Renal cortex interstitium (tissue), 11 donors: ENCODE data around the gene SUSD4. TPM values are rescaled to one million over a fixed set of nuclear protein-coding genes. Genes with fewer than 3 reads are reported as not detected.
"Not testable (repeated sequence)": the region's sequence is repeated elsewhere in the genome, so short reads cannot be mapped to it uniquely, and the experiment has no call there.

Experiments used
- DNase-seq, 11 donors: peaks; one replicate each; pipeline ENCODE4 v3.0.0-alpha.2; 2013; ENCODE audit warnings: low read depth in 9 of 11, low spot score in 4 of 11; ENCODE audit errors: extremely low read depth in 1 of 11
- polyA plus RNA-seq, 3 donors: library from polyadenylated mRNA; unstranded; fragments of 120-200 nt; gene quantifications; one replicate each; pipeline ENCODE4 v1.2.1, GENCODE V29; 2013; ENCODE audit not compliant: insufficient read length in 3 of 3

SUSD4 gene
- polyA plus RNA-seq, 3 donors, result 14.5 to 20.2 (median 16.2) TPM

DNA sequence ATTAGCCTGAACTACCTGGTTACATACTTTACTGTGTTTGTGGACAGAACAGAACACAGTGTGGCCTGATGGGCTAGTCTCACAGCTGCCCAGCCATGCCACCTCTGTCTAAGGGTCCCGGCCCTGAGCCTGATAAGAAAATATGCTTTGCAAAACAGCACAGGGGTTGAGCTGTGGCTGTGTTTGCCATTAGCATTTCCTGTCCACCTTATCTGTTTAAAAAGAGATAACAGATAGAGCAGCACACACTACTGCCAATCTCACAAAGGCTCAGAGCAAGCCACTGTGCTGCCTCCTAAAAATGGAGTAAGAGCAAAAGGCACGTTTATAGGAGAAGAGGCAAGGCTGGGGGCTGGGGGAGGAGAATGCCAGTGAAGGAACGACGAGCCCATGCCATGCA is 95.0 kb downstream of the SUSD4 start:
- DNase-seq, result no peak

DNA sequence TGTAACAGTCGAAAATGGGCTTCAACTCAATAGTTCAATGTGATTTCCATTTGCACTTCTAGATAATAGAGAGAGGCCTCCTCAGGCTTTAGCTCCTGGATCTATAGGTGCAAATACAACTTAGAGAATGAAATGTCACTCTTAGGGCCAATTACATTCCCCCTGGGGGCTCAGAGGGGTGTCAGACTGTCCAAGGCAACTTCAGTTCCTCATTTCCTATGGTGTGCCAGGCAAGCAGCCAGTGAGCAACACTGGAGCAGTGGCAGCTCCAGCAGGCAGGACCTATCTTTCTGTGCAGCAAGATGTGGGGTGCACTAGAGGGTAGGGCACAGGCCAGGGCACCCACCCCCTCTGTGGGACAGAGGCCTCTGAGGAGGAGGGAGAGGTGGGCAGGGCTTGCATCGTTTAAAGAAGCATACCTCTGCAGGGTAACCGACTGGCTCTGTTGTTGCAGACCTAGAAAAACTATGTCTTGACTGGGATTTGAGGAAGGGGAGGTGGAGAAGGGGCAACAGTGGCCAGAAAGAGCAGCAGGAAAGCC is 97.3 kb downstream of the SUSD4 start:
- no peak for DNase-seq

DNA sequence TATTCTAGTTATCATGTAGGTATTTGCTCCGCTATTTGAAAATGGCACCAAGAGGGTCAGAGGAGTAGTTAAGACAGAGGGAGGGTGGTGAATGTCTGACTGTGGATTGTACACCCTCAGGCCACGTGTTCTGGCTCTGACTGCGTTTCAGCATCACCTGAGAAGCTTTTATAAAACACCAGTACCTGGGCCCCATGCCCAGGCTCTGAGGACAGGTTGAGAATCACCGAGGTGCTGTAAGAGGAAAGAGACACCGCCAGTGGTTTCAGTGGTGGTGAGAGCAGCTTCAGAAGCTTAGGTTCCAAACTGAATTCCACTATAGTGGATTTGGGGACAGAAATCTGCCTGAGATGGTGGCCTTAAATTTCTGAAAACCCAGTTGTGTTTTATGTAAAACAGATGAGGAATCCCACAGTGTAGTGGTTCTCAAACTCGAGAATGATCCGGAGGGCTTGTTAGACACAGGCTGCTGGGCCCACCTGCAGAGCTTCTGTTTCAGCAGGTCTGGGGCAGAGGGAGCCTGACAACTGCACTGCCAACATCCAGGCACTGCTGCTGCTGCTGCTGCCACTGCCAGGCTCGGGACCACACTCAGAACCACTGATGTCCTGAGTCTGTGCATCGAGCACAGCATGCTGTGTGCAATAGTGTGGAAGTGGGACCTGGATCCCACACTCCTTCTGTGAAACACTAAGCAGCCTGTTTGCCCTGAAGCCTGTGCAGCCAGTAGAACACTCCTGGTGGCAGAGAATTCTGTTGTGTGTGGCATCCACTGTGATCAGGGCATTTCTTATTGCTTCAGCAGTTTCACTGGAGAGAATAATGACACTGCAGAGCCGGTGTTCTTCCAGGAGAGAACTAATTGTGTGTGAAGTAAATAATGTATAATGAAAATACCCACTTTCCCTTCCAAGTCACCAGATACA is 98.7 kb downstream of the SUSD4 start:
- no peak for DNase-seq

DNA sequence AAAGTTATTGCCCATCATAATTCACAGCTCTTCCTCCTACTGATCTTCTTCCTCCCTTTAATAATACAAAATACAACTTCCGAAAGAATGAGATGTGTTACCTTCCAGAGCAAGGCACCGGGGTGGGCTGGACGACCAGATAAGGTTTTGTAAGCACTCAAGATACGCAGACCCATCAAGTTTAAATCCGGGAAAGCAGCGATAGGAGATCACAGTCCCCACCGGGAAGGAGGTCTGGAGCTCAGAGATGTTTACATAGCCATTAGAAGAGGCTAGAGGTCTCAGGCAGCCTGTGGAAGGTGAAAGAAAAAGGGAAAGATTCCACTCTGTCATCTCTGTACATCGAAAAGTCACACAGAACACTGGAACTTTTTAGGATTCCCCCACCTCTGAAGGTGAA is 99.4 kb downstream of the SUSD4 start:
- no peak for DNase-seq

DNA sequence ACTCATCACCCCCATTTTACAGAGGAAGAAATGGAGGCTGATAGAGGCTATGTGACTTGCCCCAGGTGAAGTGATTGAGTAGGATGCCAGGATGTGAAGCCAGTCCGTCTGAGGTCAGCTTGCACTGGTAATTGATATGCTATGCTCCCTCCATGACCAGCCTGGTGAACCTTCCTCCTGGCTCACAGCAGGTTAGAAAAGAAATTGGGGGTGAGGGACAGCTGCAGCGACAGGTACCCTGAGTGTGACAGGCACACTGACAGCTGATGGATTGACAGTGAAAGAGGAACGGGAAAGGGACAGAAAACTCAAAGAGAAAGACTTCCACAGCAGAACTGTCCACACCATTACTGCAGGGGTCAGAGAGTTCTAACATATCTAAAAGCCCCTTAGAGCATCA is 102.1 kb downstream of the SUSD4 start:
- DNase-seq, result no peak

DNA sequence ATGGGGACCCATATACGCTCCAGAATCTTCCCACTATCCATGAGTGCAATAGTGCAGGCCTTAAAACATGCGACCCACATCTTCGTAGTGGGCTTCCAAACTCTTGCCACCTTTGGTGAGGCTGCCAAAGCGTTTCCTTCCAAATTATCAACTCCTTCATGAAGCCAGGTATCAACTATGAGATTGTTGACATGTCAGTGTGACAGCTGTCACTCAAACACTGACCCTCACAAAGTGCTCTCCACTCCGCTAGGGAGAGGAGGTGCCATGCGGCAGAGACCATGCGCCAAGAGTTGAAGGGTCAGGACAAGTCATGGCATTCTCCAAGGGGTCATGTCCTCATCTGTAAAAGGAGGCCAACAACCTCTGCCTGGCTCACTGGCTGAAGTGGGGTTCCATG is 103.3 kb downstream of the SUSD4 start:
- DNase-seq, result no peak

DNA sequence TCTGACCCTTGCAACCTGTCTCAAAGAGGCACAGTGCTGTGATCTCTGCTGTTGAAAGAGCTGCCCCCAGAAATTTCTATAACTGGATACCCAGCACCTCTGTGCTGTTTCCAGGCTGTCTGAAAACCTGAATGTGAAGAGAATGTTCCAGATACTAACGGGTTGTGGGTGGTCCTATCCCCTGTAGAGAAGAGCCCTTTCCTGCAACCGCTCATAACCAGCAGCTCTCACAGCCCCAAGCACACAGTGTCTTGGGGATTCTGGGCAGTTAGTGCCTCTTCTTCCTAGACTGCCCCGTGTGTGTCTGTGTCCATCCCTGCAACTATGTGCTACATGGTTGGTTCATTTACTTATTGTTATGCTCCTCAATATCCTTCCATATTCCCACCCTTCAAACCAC is 104.5 kb downstream of the SUSD4 start:
- no peak for DNase-seq

DNA sequence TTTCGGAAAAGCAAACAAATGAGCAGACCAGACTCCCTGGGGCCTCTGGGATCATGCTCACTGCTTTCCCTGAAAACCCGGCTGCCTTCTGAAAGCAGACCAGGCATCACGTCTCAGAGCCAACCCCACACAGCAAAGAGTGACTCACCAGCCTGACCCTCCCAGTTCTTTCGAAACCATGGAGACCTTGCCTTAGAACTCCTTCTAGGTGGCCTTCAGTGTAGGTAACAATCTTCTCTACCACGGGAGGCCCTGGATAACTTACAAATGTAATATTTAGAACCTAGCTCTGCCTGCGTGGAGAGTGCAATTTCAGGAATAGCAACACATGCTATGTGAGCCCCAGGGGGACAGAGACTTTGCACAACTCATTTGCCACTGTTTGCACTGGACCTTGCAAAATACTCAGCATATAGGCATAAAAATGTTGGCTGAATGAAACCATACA is 105.2 kb downstream of the SUSD4 start:
- DNase-seq, result no peak

DNA sequence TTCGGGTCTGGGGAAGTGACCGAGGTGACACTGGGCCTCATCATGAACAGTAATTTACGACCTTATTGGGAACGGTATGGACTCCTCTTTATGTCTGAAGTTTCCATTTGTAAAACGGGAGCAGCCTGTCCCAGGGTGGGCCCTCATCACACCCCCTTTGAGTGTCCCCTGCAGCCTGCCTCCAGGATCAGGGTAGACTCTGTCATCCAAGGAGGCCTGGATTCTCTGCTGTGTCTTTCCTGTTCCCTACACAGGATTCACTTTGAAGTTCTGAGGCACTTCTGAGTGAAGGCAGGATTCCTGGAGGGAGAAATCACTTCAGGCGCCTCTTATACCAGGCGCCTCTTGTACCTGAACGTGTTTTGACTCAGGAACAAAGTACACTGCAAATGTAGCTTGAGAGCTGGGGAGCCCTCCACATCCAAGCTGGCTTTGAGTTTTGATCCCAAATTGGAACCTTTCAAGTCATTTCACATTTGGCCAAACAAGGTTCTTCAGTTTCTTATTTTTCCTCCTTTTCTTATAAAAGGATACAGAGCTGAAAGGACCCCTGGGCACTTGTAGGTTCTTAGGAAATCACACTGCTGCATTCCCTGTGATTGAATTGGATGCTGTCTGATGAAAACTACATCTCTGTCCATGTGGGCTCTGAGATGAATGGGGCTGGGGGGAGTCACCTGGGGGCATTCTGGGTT is 106.0 kb downstream of the SUSD4 start:
- no peak for DNase-seq

DNA sequence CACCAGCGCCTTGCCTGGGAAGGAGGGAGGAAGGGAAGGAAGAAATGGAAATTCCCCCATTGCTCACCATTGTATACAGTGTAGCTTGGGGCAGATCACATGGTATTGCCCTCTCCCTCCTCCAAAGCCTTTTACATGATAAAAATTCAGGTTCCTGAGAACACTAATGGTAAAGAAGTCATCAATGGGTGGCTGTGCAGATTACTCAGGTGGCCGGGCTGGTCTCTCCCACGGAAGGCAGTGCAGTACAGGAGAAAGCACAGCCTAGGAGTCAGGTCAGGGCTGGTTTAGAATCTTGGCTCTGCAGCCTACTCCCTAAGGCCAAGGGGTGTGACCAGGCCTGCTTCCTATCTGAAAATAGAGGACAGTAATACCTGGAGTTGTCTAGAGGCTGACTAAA is 107.9 kb downstream of the SUSD4 start:
- no peak for DNase-seq

DNA sequence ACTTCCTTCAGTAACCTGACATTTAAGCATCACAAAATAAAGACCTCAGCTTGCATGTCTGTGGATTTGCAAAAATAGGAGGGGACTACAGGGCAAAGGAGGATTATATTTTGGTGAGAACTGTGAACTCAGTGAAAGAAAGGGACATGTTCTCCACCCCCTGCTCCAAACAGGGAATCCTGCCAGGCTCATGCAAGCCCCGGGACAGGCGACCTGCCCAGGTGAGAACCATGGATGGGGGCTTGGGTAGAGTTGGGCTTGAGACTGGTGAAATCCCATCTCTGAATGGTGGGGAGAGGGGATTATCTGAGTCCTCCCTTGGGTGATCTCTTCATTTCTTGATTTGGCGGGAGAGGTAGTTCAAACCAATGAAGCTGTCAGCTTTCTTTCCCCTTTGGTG is 110.1 kb downstream of the SUSD4 start:
- DNase-seq, result no peak

DNA sequence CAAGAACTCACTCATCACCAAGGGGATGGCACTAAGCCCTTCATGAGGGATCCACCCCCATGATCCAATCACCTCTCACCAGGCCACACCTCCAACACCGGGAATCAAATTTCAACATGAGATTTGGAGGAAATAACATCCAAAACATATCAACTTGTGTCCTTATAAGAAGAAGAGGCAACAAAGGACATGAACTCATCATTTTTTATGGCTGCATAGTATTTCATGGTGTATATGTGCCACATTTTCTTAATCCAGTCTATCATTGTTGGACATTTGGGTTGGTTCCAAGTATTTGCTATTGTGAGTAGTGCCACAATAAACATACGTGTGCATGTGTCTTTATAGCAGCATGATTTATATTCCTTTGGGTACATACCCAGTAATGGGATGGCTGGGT is 112.6 kb downstream of the SUSD4 start:
- not testable (repeated sequence) for DNase-seq

DNA sequence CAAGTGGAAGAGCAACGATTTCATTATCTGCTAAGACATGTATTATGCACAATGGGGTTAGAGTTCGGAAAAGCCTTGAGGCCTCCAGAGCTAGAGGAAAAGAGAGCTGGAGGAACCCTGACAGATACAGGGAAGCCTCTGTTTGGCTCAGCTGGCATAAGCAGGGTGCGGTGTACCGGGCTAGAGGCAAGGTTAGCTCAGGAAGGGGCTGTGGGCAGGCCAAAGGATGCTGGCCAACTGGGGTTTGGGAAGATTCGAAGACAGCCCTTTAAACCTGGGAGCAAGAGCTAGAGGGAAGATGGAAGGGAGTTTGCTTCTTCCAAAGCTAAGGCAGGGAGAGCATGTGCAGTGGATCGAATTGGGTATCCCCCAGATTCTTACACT is 113.4 kb downstream of the SUSD4 start:
- DNase-seq, result no peak

DNA sequence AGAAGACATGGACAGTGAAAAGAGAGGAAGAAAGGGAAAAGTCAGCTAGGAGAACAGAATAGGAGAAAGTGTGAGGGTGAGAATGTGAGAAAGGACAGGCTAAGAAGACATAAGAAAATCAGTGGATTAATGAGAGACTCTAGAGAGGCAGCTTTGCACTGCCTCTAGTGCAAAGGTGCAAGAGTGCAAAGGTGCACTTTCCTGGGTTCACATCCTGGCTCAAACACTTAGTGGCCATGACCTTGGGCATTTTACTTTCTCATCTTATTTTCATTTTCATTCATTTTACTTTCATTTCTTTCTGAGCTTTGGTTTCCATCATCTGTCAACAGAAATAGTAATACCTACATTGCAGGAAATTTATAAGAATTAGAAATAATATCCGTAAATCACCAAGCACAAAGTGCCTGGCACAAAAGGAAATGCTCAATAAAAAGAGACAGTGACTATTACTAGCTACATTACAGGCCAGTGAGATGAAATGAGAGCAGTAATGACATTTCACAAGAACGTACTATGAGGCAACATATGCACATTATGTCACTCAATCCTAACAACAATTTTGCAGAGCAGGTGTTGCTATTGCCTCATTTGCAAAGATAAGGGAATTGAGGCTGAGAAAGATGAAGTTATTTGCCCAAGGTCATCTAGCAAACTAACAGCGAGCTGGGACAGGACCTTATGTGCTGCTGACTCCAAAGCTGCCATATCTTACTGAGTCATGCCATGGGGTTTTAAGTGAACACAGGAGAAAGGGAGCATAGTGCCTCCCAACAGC is 113.9 kb downstream of the SUSD4 start:
- DNase-seq, result no peak

DNA sequence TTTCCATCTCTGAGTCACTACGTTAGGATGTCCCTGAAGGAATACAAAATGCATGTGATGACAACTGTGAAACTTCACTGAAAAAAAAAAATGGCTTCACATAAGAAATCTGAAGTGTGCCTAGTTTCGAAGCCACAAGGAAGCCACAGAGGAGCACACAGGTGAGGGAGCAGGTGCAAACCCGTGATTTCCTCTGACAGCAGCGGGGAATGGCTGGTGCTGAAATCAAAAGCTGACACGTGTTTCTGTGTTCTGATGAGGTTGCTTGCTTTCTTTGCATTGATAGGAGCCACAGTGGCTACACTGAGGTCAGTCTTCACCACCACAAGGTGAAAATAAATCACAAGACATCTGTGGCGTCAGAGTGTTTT is 115.2 kb downstream of the SUSD4 start:
- no peak for DNase-seq

DNA sequence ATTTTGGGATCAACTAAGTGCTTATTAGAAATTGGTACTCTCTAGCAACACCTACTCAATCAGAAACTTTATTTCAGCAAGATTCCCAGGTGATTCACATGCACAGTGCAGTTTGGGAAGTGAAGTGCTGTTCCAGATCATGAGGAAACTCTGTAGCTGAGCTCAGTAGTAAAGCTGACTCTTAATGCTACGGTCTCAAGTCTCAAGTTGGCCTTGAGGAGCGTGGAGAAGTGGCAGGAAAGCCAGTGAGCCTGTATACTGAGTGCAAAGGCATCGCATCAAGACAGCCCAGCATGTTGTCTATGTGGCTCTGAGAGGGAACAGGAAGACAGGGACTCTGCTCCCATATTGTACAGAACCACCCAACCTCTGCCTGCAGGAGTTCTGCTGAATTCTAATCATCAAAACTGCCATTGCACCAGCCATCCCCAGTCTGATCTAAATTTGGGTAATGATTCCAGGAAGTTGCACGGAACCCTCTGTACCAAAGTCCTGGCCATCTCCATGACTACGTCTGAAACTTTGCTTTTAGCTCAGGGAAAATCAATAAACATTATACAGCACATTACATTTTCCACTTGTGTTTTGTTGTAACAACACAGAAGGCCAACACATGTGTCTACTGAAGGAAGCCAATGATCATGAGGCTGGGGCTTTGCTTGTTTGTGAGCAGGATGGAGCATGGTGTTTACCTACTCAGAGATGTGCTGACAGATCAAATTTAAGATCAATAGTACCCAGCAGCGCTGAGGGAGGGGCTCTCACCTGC is 115.8 kb downstream of the SUSD4 start:
- no peak for DNase-seq

DNA sequence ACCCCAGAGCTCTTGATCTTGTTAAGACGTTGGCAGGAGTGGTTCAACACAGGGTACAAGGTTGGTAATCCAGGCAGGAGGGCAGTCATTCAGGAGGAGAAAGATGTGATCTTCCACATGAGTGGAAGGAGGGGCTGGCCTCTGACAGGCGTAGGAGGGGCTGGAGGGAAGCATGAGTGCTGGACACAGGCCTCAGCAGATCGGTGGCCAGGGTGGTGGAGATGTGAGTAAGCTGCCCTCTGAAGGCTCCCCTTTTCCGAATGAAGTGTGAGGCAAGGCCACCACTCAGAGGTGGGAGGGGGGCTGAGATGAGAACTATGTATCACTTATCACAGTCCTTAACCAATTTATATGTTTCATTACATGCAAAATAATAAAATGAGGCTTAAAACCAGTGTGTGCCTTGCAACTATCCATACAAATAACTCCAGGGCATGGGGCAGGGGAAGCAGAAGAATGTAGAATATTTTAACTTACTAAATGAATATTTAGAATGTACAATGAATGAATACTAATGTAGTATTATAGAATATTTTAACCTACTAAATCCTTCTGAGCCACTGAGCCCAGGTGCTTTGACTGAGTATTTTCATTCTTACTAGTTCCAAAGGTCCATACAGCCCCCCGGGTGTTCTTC is 117.4 kb downstream of the SUSD4 start:
- no peak for DNase-seq

DNA sequence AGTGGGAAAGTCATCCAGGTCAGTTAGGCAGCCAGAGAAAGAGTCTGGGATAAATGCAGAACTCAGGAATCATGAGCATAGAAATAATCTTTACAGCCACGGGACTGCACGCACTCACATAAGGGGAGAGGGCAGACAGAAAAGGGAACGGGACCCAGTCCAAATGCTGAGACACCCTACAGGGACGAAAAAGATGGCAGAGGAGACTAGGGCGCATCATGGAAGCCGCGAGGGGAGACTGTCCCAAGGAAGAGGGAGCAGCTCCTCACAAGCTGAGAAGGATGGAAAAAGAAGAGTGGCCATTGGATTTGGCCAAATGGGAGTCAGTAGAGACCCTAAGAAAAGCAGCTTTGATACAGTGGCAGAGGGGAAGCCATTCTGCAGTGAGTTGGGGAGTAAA is 118.0 kb downstream of the SUSD4 start:
- no peak for DNase-seq
